H7 (cell line): ENCODE data around the gene NANS. TPM values are rescaled to one million over a fixed set of nuclear protein-coding genes. Genes with fewer than 3 reads are reported as not detected.
"Not testable (repeated sequence)": the region's sequence is repeated elsewhere in the genome, so short reads cannot be mapped to it uniquely, and the experiment has no call there.

Experiments
- DNase-seq: peaks from one replicate; pipeline ENCODE4 v3.0.0; 2012
- H3K27me3 ChIP-seq: 2 replicates; pipeline ENCODE4 v1.6.0; 2011; ENCODE audit warnings: mild to moderate bottlenecking, low read length; ENCODE audit not compliant: control insufficient read depth, insufficient read depth
- H3K36me3 ChIP-seq: replicated peaks from 2 replicates; pipeline ENCODE4 v1.5.1; 2011; ENCODE audit warnings: low read length; ENCODE audit not compliant: control insufficient read depth, insufficient read depth
- H3K4me3 ChIP-seq: 2 replicates; pipeline ENCODE4 v1.5.1; 2011; ENCODE audit warnings: low read depth, mild to moderate bottlenecking, control low read depth, low read length, moderate library complexity; ENCODE audit not compliant: insufficient read depth
- total RNA-seq: library from RNA; depleted of rRNA; stranded (reverse); fragments of >200 nt; shearing (Covaris generic); gene quantifications from 2 replicates; pipeline ENCODE4 v1.2.3, GENCODE V29; 2014

NANS gene
- total RNA-seq, 1 experiment from 2014 or later: 68.9 TPM

- Histone ChIP-seq H3K36me3 (no peaks in the 10 kb centered on the region), H3K27me3 (peaks cover 8% of the 10 kb centered on the region; the same call in 1 of the 2 replicates), H3K4me3 (peak overlapping the region; percentile 62)
- DNase-seq: peak; percentile 67
Observed at GRCh38 chr9:98117984-98118639, 61.6 kb downstream of the NANS start.

GRCh38 chr9:98118640-98119601, 62.4 kb downstream of the NANS start, which contains the start of gene TRIM14:
Gene TRIM14 (minus strand): TSS chr9:98119222. CDS start chr9:98119188, 34 bp downstream.
- Histone ChIP-seq H3K4me3 (peak within 1 kb of the TSS; percentile 62), H3K27me3 (peaks cover 8% of the 10 kb centered on the region; the same call in 1 of the 2 replicates), H3K36me3 (no peaks in the 10 kb centered on the region)
- peak; percentile 93 for DNase-seq

- no peak for DNase-seq
- no peak overlapping the region for H3K4me3 ChIP-seq
- peaks cover 8% of the 10 kb centered on the region for H3K36me3 ChIP-seq
- H3K27me3 ChIP-seq: peaks cover 8% of the 10 kb centered on the region; the same call in 1 of the 2 replicates
Observed at GRCh38 chr9:98120476-98120875, 63.9 kb downstream of the NANS start.

DNA sequence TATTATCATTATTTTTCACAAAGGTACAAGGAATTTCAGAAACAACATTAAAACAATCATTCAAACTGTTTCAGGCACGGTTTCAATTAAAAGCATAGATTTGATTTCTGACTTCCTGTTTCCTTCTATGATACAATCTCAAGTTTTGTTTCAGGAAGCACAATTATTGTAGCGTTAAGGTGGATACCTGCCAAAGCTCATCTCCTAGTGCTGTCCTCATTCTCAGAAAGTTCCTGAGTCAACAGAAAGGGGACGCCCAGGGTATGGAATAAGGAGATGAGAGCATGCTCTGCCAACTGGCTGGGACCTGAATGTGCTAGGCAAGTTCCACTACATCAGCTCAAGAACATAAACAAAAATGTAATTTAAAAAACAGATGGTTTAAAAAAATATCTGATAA, 64.5 kb downstream of the NANS start:
- H3K4me3 ChIP-seq: no peak overlapping the region
- H3K27me3 ChIP-seq: peaks cover 8% of the 10 kb centered on the region; the same call in 1 of the 2 replicates
- DNase-seq: no peak
- H3K36me3 ChIP-seq: peaks cover 8% of the 10 kb centered on the region

- H3K27me3 ChIP-seq, H3K4me3 ChIP-seq, DNase-seq: not testable (repeated sequence)
- H3K36me3 ChIP-seq: peaks cover 21% of the 10 kb centered on the region
Observed at GRCh38 chr9:98124091-98124490, 67.6 kb downstream of the NANS start.

GRCh38 chr9:98124637-98125426, 68.3 kb downstream of the NANS start:
- H3K36me3 ChIP-seq: peaks cover 24% of the 10 kb centered on the region
- peaks cover 2% of the 10 kb centered on the region; the same call in 1 of the 2 replicates for H3K27me3 ChIP-seq
- no peak for DNase-seq
- H3K4me3 ChIP-seq: no peak overlapping the region

- Histone ChIP-seq H3K4me3 (no peak overlapping the region), H3K36me3 (peaks cover 27% of the 10 kb centered on the region), H3K27me3 (no peaks in the 10 kb centered on the region)
- DNase-seq: no peak
Observed at GRCh38 chr9:98127226-98127625, 70.7 kb downstream of the NANS start.

GRCh38 chr9:98128316-98128715, 71.8 kb downstream of the NANS start:
- no peak overlapping the region for H3K4me3 ChIP-seq
- H3K36me3 ChIP-seq: peaks cover 33% of the 10 kb centered on the region
- H3K27me3 ChIP-seq: no peaks in the 10 kb centered on the region
- DNase-seq: no peak

- no peak for DNase-seq
- H3K27me3 ChIP-seq: no peaks in the 10 kb centered on the region
- H3K36me3 ChIP-seq: peaks cover 34% of the 10 kb centered on the region
- no peak overlapping the region for H3K4me3 ChIP-seq
Observed at GRCh38 chr9:98129451-98129881, 72.9 kb downstream of the NANS start.

DNA sequence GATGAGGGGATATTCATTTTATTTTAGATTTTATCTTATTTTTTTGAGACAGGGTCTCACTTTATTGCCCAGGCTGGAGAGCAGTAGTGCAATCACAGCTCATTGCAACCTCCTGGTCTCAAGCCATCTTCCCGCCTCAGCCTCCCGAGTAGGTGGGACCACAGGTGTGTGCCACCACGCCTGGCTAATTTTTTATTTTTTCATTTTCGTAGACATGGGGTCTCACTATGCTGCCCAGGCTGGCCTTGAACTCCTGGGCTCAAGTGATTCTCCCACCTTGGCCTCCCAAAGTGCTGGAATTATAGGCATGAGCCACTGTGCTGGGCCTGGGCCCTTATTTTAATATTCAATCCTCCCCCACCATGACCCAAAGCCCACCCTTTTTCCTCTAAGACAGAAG, 73.5 kb downstream of the NANS start:
- not testable (repeated sequence) for H3K4me3 ChIP-seq, DNase-seq, H3K27me3 ChIP-seq
- peaks cover 29% of the 10 kb centered on the region for H3K36me3 ChIP-seq

GRCh38 chr9:98130576-98131228, 74.2 kb downstream of the NANS start:
- Histone ChIP-seq H3K4me3 (no peak overlapping the region), H3K36me3 (peaks cover 29% of the 10 kb centered on the region), H3K27me3 (no peaks in the 10 kb centered on the region)
- DNase-seq: no peak

GRCh38 chr9:98132158-98132557, 75.6 kb downstream of the NANS start:
- DNase-seq: no peak
- no peak overlapping the region for H3K4me3 ChIP-seq
- H3K36me3 ChIP-seq: peaks cover 26% of the 10 kb centered on the region
- H3K27me3 ChIP-seq: no peaks in the 10 kb centered on the region
